ENCODE data around the gene P2RY8.
"Not testable (repeated sequence)": the region's sequence is repeated elsewhere in the genome, so short reads cannot be mapped to it uniquely, and the experiment has no call there.

P2RY8 gene

GRCh38 chrX:1537031-1537715 lies at the start of gene P2RY8:
Gene P2RY8, minus strand, starts transcription at chrX:1537185. Its CDS starts 70,627 bp downstream, at chrX:1466558.
- DNase-seq (ENCODE audit: low read depth, low spot score) = no peak

GRCh38 chrX:1584237-1585011 lies 47.4 kb upstream of the P2RY8 start:
- DNase-seq (ENCODE audit: low read depth, low spot score) = no peak

- DNase-seq (ENCODE audit: low read depth, low spot score) = no peak
Observed at GRCh38 chrX:1582686-1583437, 45.9 kb upstream of the P2RY8 start.

GRCh38 chrX:1581132-1581531 lies 44.1 kb upstream of the P2RY8 start:
- DNase-seq (ENCODE audit: low read depth, low spot score) = no peak

GRCh38 chrX:1578511-1579173 lies 41.7 kb upstream of the P2RY8 start:
- DNase-seq (ENCODE audit: low read depth, low spot score) = no peak

- no peak for DNase-seq (ENCODE audit: low read depth, low spot score)
Observed at GRCh38 chrX:1577845-1578244, 40.9 kb upstream of the P2RY8 start.

- DNase-seq (ENCODE audit: low read depth, low spot score) = no peak
Observed at GRCh38 chrX:1576201-1576992, 39.4 kb upstream of the P2RY8 start.

- not testable (repeated sequence) for DNase-seq (ENCODE audit: low read depth, low spot score)
Observed at GRCh38 chrX:1574181-1574580, 37.2 kb upstream of the P2RY8 start.

GRCh38 chrX:1564750-1565683 lies 28.0 kb upstream of the P2RY8 start:
- no peak for DNase-seq (ENCODE audit: low read depth, low spot score)

GRCh38 chrX:1564077-1564476 lies 27.1 kb upstream of the P2RY8 start:
- DNase-seq (ENCODE audit: low read depth, low spot score) = not testable (repeated sequence)

- no peak for DNase-seq (ENCODE audit: low read depth, low spot score)
Observed at GRCh38 chrX:1561164-1561563, 24.2 kb upstream of the P2RY8 start.

GRCh38 chrX:1558761-1559468 lies 21.9 kb upstream of the P2RY8 start:
- DNase-seq (ENCODE audit: low read depth, low spot score) = no peak

- not testable (repeated sequence) for DNase-seq (ENCODE audit: low read depth, low spot score)
Observed at GRCh38 chrX:1557442-1557841, 20.5 kb upstream of the P2RY8 start.

- no peak for DNase-seq (ENCODE audit: low read depth, low spot score)
Observed at GRCh38 chrX:1555370-1555769, 18.4 kb upstream of the P2RY8 start.

- no peak for DNase-seq (ENCODE audit: low read depth, low spot score)
Observed at GRCh38 chrX:1554469-1555210, 17.7 kb upstream of the P2RY8 start.

- no peak for DNase-seq (ENCODE audit: low read depth, low spot score)
Observed at GRCh38 chrX:1551959-1552546, 15.1 kb upstream of the P2RY8 start.

- no peak for DNase-seq (ENCODE audit: low read depth, low spot score)
Observed at GRCh38 chrX:1546691-1547251, 9.8 kb upstream of the P2RY8 start.
